Adipocyte (in vitro differentiated cells): ENCODE measurements around the gene EIPR1.

ENCODE experiments used
- DNase-seq: peaks from one replicate; pipeline ENCODE4 v3.0.0-alpha.2; 2015; ENCODE audit warnings: low read depth
- H3K27me3 ChIP-seq: replicated peaks from 2 replicates; pipeline ENCODE4 v1.7.0; 2013; ENCODE audit warnings: mild to moderate bottlenecking, low read length, moderate library complexity; ENCODE audit not compliant: control insufficient read depth, insufficient read depth
- H3K36me3 ChIP-seq: 2 replicates; pipeline ENCODE4 v1.7.0; 2013; ENCODE audit warnings: low read length, mild to moderate bottlenecking, moderate library complexity; ENCODE audit not compliant: control insufficient read depth, insufficient read depth, severe bottlenecking
- H3K4me1 ChIP-seq: 2 replicates; pipeline ENCODE4 v1.7.0; 2013; ENCODE audit warnings: mild to moderate bottlenecking, low read length, moderate library complexity; ENCODE audit not compliant: control insufficient read depth, insufficient read depth
- H3K4me3 ChIP-seq: 2 replicates; pipeline ENCODE4 v1.7.0; 2013; ENCODE audit warnings: mild to moderate bottlenecking, low read length, moderate library complexity
- H3K9ac ChIP-seq: 2 replicates; pipeline ENCODE4 v1.7.0; 2013; ENCODE audit warnings: mild to moderate bottlenecking, low read length, moderate library complexity
- H3K9me3 ChIP-seq: 2 replicates; pipeline ENCODE4 v1.7.0; 2013; ENCODE audit warnings: mild to moderate bottlenecking, low read length, moderate library complexity; ENCODE audit not compliant: control insufficient read depth

EIPR1 gene

GRCh38 chr2:3399381-3399780 lies 21.8 kb upstream of the EIPR1 start:
- H3K36me3 ChIP-seq = peaks cover 62% of the 10 kb centered on the region
- no peak for DNase-seq
- H3K27me3 ChIP-seq = no peaks in the 10 kb centered on the region
- H3K9me3 ChIP-seq = peaks cover 24% of the 10 kb centered on the region
- H3K4me3 ChIP-seq = no peak overlapping the region
- no peak overlapping the region for H3K9ac ChIP-seq
- H3K4me1 ChIP-seq = no peaks in the 10 kb centered on the region

DNA sequence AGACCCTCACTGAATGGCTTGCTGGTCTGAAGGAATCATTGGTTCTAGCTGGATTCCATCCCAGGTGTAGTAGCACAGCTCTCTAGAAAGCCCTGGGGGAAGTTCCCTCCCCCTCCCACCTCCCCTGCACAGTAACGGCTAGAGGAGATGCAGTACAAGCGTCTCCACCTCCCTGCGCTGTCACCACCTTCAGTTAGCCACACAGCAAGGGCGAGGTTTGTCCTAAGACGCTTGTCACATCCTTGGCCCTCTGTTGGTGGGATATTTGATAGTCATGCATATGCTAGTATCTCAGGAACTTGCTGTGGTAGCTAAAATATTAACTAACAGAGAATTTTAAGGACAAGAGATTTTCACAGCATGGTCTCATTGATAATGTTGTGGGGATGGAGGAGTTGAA lies 21.2 kb upstream of the EIPR1 start:
- Histone ChIP-seq H3K4me1 (no peaks in the 10 kb centered on the region), H3K27me3 (no peaks in the 10 kb centered on the region), H3K9ac (no peak overlapping the region), H3K9me3 (peaks cover 24% of the 10 kb centered on the region), H3K4me3 (no peak overlapping the region), H3K36me3 (peaks cover 65% of the 10 kb centered on the region)
- DNase-seq = no peak

DNA sequence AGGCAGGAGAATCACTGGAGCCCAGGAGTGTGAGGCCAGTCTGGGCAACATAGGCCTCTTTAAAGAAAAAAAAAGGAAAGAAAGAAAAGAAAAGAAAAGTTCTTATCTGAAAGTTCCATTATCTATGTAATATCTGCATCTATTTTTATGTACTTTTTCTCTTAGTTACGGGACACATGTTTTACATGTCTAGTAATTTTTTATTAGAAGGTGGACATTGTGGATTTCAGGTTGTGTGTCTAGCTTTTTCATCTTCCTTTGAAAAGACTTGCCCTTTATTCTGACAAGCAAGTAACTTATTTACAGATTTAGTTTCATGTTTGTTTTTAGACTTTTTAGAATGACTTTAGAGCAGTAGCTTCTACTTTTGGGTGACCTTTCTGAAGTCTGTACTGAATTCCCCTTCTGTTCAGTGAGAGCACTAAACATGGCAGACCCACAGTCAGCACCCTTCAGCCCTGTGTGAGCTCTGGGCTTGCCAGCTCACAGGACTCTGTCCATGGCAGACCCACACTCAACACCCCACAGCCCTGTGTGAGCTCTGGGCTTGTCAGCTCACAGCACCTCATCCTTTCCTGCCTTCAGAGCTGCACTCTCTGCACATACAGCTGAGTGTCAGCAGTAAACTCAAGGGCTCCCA lies 19.4 kb upstream of the EIPR1 start:
- H3K4me1 ChIP-seq = no peaks in the 10 kb centered on the region
- peaks cover 24% of the 10 kb centered on the region for H3K9me3 ChIP-seq
- DNase-seq = no peak
- no peak overlapping the region for H3K9ac ChIP-seq
- no peak overlapping the region for H3K4me3 ChIP-seq
- peaks cover 63% of the 10 kb centered on the region for H3K36me3 ChIP-seq
- H3K27me3 ChIP-seq = no peaks in the 10 kb centered on the region

GRCh38 chr2:3392216-3392615 lies 14.6 kb upstream of the EIPR1 start:
- Histone ChIP-seq H3K27me3 (no peaks in the 10 kb centered on the region), H3K4me3 (no peak overlapping the region), H3K4me1 (no peaks in the 10 kb centered on the region), H3K9me3 (peaks cover 18% of the 10 kb centered on the region), H3K36me3 (peaks cover 71% of the 10 kb centered on the region), H3K9ac (no peak overlapping the region)
- no peak for DNase-seq

- peaks cover 60% of the 10 kb centered on the region for H3K36me3 ChIP-seq
- H3K27me3 ChIP-seq = no peaks in the 10 kb centered on the region
- H3K4me1 ChIP-seq = no peaks in the 10 kb centered on the region
- no peak for DNase-seq
- H3K4me3 ChIP-seq = no peak overlapping the region
- H3K9me3 ChIP-seq = no peaks in the 10 kb centered on the region
- H3K9ac ChIP-seq = no peak overlapping the region
These were observed 12.4 kb upstream of the EIPR1 start for GRCh38 chr2:3390041-3390440.

DNA sequence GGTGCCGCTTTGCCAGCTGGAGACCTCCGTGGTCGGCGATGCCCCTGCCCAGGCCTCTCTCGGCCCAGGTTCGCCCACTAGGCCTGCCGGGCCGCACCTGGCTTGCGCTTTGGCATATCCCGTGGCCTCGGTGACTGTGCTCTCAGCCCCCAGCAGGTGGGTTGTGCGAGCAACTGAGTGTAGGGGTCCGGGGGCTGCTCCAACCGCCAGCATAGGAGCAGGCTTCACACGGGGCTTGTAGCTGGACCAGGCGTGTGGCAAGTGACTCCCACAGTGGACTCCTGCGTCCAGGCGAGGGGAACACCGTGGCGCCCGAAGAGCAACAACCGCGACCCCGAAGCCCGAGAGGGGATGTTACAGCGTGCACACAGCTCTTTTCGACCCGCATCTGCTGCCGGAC lies 11.6 kb upstream of the EIPR1 start:
- no peak overlapping the region for H3K9ac ChIP-seq
- H3K4me1 ChIP-seq = no peaks in the 10 kb centered on the region
- no peaks in the 10 kb centered on the region for H3K27me3 ChIP-seq
- H3K4me3 ChIP-seq = no peak overlapping the region
- no peak for DNase-seq
- H3K9me3 ChIP-seq = no peaks in the 10 kb centered on the region
- peaks cover 55% of the 10 kb centered on the region for H3K36me3 ChIP-seq

DNA sequence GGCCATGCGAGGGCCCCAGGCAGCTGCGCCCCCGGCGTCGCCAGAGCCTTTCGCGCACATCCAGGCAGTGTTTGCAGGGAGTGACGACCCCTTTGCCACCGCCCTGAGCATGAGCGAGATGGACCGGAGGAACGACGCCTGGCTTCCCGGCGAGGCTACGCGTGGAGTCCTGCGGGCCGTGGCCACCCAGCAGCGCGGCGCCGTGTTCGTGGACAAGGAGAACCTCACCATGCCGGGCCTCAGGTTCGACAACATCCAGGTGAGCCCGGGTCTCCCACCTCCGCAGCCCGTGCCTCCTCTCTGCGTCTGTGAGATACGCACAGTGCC lies 10.8 kb upstream of the EIPR1 start:
- no peaks in the 10 kb centered on the region for H3K27me3 ChIP-seq
- no peaks in the 10 kb centered on the region for H3K4me1 ChIP-seq
- H3K9ac ChIP-seq = no peak overlapping the region
- no peaks in the 10 kb centered on the region for H3K9me3 ChIP-seq
- H3K4me3 ChIP-seq = no peak overlapping the region
- H3K36me3 ChIP-seq = peaks cover 49% of the 10 kb centered on the region
- no peak for DNase-seq

GRCh38 chr2:3387644-3388411 lies 10.2 kb upstream of the EIPR1 start:
- Histone ChIP-seq H3K36me3 (peaks cover 48% of the 10 kb centered on the region), H3K4me3 (no peak overlapping the region), H3K9me3 (no peaks in the 10 kb centered on the region), H3K27me3 (no peaks in the 10 kb centered on the region), H3K9ac (no peak overlapping the region), H3K4me1 (no peaks in the 10 kb centered on the region)
- no peak for DNase-seq

DNA sequence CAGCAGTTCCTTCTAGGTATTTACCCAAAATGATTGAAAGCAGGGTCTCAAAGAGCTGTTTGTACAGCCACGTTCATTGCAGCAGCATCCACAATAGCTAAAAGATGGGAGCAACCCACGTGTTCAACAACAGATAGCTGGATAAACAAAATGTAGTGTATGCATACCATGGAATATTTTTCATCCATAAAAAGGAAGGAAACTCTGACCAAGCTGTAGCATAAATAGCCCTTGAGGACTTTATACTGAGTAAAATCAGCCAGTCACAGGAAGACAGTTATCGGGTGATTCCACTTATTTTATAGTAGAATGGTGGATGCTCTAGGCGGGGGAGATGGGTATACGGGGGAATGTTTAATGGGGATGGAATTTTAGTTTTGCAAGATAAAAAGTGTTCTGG lies 9.4 kb upstream of the EIPR1 start:
- Histone ChIP-seq H3K9me3 (no peaks in the 10 kb centered on the region), H3K36me3 (peaks cover 40% of the 10 kb centered on the region), H3K9ac (no peak overlapping the region), H3K27me3 (no peaks in the 10 kb centered on the region), H3K4me3 (no peak overlapping the region), H3K4me1 (no peaks in the 10 kb centered on the region)
- no peak for DNase-seq

DNA sequence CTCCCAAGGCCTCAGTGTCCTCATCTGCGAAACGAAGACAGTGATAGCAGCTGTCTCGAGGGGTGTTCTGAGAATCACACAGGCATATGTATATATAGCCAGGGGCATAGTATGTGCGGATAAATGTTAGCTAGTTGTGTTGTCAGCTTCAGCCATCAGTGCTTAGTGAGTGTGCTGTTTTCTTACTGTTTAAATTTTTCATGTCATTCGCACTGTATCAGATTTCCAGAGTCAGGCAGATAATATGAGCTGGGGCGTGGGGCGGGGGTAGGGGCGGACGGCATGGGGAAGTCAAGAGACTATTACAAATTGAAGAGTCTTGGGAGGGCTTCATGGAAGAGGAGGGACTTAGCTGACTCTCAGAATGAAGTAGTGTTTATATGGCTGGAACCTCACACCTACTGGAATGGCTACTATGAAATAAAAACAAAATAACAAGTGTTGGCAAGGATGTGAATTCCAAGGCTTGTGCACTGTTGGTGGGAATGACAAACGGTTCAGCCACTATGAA lies 8.9 kb upstream of the EIPR1 start:
- Histone ChIP-seq H3K4me3 (no peak overlapping the region), H3K4me1 (no peaks in the 10 kb centered on the region), H3K27me3 (no peaks in the 10 kb centered on the region), H3K9ac (no peak overlapping the region), H3K9me3 (no peaks in the 10 kb centered on the region), H3K36me3 (peaks cover 36% of the 10 kb centered on the region)
- DNase-seq = no peak

DNA sequence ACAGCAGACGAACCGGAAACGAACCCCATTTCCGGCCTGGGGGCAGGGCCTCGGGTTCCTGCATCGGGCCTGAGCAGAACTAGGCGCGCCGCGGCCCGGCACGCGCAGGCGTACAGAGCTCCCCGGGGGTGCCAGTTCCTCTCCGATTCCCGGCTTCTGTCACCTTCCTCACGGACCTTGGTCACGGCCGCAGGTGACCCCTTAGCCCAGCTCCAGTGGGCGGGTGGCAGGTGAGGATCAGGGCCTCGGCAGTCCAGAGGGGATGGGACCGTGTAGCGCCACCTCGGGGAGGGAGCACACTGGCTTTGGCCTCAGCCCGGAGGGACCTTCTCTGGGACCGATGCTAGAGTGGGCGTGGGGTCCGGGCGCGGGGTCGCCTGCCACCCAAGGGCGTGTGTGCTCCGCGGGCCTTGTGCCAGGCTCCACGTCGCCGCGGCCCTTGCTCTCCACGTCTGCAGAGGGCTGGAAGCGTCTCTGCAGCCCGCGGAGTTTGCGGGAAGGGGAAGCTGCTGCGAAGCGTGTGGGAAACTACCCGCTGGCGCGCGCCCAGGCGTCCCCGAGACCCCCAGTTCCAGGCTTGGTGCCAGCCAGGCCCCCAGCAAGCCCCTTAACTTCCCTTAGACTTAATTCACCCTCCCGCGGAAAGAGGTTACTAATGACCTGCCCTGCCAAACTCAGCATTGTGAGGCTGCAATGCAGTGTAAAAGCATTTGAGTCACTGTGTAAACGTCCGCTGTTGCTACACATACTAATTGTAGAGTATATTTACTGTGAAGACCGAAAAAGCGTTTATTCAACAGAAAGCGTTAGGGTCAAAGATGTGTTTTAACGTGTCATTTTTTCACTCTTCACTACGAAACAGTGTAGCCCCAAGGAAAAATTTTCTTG lies 2.3 kb upstream of the EIPR1 start, which contains the start of gene TRAPPC12:
Gene TRAPPC12 (plus strand): TSS at position 48 of the 888 bp plus-strand sequence. CDS start 7,930 bp downstream, outside the sequence.
- Histone ChIP-seq H3K27me3 (no peaks in the 10 kb centered on the region), H3K36me3 (peaks cover 3% of the 10 kb centered on the region), H3K9ac (peak within 1 kb of the TSS; percentile 98), H3K9me3 (no peaks in the 10 kb centered on the region), H3K4me1 (peaks cover 26% of the 10 kb centered on the region), H3K4me3 (peak within 1 kb of the TSS; percentile 93)
- peak; percentile 95 for DNase-seq
